SK-N-SH treated with all-trans-retinoic acid at 6 μM for 48 hours (cell line): Measurements from ENCODE around the gene SLC26A8.

Source experiments
- ATAC-seq: fragments of 200-7000 bp; cut with Tn5 transposase; 3 replicates; pipeline ENCODE4 v1.9.1; 2020; ENCODE audit warnings: mild to moderate bottlenecking, moderate library complexity
- ARNTL ChIP-seq: fragments of 450-650 bp; formaldehyde crosslinking; IDR thresholded peaks from 2 replicates; pipeline ENCODE4 v1.5.0; 2020; ENCODE audit warnings: low read depth, mild to moderate bottlenecking, moderate library complexity, borderline replicate concordance
- BACH2 ChIP-seq: fragments of 250-450 bp; sonication (Bioruptor Pico); IDR thresholded peaks from 2 replicates; pipeline ENCODE4 v1.9.0; 2021; ENCODE audit warnings: mild to moderate bottlenecking, borderline replicate concordance
- CSDC2 ChIP-seq: fragments of 250-450 bp; sonication (Bioruptor Pico); IDR thresholded peaks from 2 replicates; pipeline ENCODE4 v1.5.0; 2020; ENCODE audit warnings: mild to moderate bottlenecking, moderate library complexity
- ESRRG ChIP-seq: fragments of 250-450 bp; sonication (Bioruptor Pico); IDR thresholded peaks from 2 replicates; pipeline ENCODE4 v1.6.1; 2021; ENCODE audit warnings: mild to moderate bottlenecking
- GLIS3 ChIP-seq: fragments of 250-450 bp; sonication (Bioruptor Pico); IDR thresholded peaks from 2 replicates; pipeline ENCODE4 v1.5.0; 2020; ENCODE audit warnings: mild to moderate bottlenecking, moderate library complexity
- ISL1 ChIP-seq: fragments of 250-450 bp; sonication (Bioruptor Pico); IDR thresholded peaks from 2 replicates; pipeline ENCODE4 v2.1.2; 2022; ENCODE audit warnings: mild to moderate bottlenecking, moderate library complexity
- OSR1 ChIP-seq: fragments of 250-450 bp; sonication (Bioruptor Pico); IDR thresholded peaks from 2 replicates; pipeline ENCODE4 v1.8.0; 2022; ENCODE audit warnings: moderate library complexity, mild to moderate bottlenecking, inconsistent platforms
- POU6F1 ChIP-seq: fragments of 250-450 bp; sonication (Bioruptor Pico); IDR thresholded peaks from 2 replicates; pipeline ENCODE4 v1.8.0; 2021; ENCODE audit warnings: low read depth, mild to moderate bottlenecking, moderate library complexity, borderline replicate concordance
- PPARA ChIP-seq: fragments of 250-450 bp; sonication (Bioruptor Pico); IDR thresholded peaks from 2 replicates; pipeline ENCODE4 v1.5.0; 2020; ENCODE audit warnings: mild to moderate bottlenecking, borderline replicate concordance
- RARB ChIP-seq: fragments of 250-450 bp; sonication (Bioruptor Pico); IDR thresholded peaks from 2 replicates; pipeline ENCODE4 v1.8.0; 2021; ENCODE audit warnings: mild to moderate bottlenecking, moderate library complexity
- SNAI2 ChIP-seq: fragments of 250-450 bp; sonication (Bioruptor Pico); IDR thresholded peaks from 2 replicates; pipeline ENCODE4 v1.5.0; 2020; ENCODE audit warnings: mild to moderate bottlenecking, moderate library complexity
- TCF4 ChIP-seq: fragments of 250-450 bp; sonication (Bioruptor Pico); IDR thresholded peaks from 2 replicates; pipeline ENCODE4 v1.8.0; 2021; ENCODE audit warnings: mild to moderate bottlenecking, moderate library complexity, borderline replicate concordance
- TOX ChIP-seq: fragments of 250-450 bp; sonication (Bioruptor Pico); IDR thresholded peaks from 2 replicates; pipeline ENCODE4 v1.8.0; 2021; ENCODE audit warnings: mild to moderate bottlenecking, moderate library complexity, borderline replicate concordance
- ZC3H10 ChIP-seq: fragments of 250-450 bp; sonication (Bioruptor Pico); IDR thresholded peaks from 2 replicates; pipeline ENCODE4 v1.5.1; 2021; ENCODE audit warnings: mild to moderate bottlenecking, moderate library complexity
- ZFP3 ChIP-seq: fragments of 250-450 bp; sonication (Bioruptor Pico); IDR thresholded peaks from 2 replicates; pipeline ENCODE4 v1.5.0; 2020; ENCODE audit warnings: mild to moderate bottlenecking, moderate library complexity
- ZFP30 ChIP-seq: fragments of 450-650 bp; formaldehyde crosslinking; IDR thresholded peaks from 2 replicates; pipeline ENCODE4 v1.5.0; 2022; ENCODE audit warnings: mild to moderate bottlenecking, moderate library complexity
- ZNF565 ChIP-seq: fragments of 450-650 bp; formaldehyde crosslinking; conservative IDR thresholded peaks from 2 replicates; pipeline ENCODE4 v1.5.0; 2020; ENCODE audit warnings: low read depth, mild to moderate bottlenecking, moderate library complexity
- ZNF70 ChIP-seq: fragments of 450-650 bp; formaldehyde crosslinking; IDR thresholded peaks from 2 replicates; pipeline ENCODE4 v1.5.0; 2020; ENCODE audit warnings: mild to moderate bottlenecking, moderate library complexity
- ZNF8 ChIP-seq: fragments of 450-650 bp; formaldehyde crosslinking; IDR thresholded peaks from 2 replicates; pipeline ENCODE4 v1.5.0; 2020; ENCODE audit warnings: mild to moderate bottlenecking, moderate library complexity
- TF ChIP-seq, protein P1 (sequence below): fragments of 250-450 bp; sonication (Bioruptor Pico); IDR thresholded peaks from 2 replicates; pipeline ENCODE4 v1.5.0; 2020; ENCODE audit warnings: mild to moderate bottlenecking, moderate library complexity
- TF ChIP-seq, protein P2 (sequence below): fragments of 250-450 bp; sonication (Bioruptor Pico); IDR thresholded peaks from 2 replicates; pipeline ENCODE4 v1.8.0; 2020; ENCODE audit warnings: mild to moderate bottlenecking, moderate library complexity, borderline replicate concordance
- TF ChIP-seq, protein P3 (sequence below): fragments of 250-450 bp; sonication (Bioruptor Pico); IDR thresholded peaks from 2 replicates; pipeline ENCODE4 v1.5.1; 2020; ENCODE audit warnings: low read depth, mild to moderate bottlenecking, moderate library complexity

The SLC26A8 gene

GRCh38 chr6:36056178-36056577, 31.7 kb upstream of the SLC26A8 start:
- TF ChIP-seq TOX (CRISPR knock-in tag) (no peak), POU6F1 (CRISPR knock-in tag) (no peak), ZFP30 (no peak), PPARA (CRISPR knock-in tag) (no peak), ARNTL (no peak), BACH2 (CRISPR knock-in tag) (no peak), ZNF70 (CRISPR knock-in tag) (no peak), RARB (no peak), SNAI2 (CRISPR knock-in tag) (no peak), ZNF8 (CRISPR knock-in tag) (no peak), GLIS3 (CRISPR knock-in tag) (no peak), ZC3H10 (CRISPR knock-in tag) (no peak), ZNF565 (CRISPR knock-in tag) (no peak)
- TF ChIP-seq, protein P1, sequence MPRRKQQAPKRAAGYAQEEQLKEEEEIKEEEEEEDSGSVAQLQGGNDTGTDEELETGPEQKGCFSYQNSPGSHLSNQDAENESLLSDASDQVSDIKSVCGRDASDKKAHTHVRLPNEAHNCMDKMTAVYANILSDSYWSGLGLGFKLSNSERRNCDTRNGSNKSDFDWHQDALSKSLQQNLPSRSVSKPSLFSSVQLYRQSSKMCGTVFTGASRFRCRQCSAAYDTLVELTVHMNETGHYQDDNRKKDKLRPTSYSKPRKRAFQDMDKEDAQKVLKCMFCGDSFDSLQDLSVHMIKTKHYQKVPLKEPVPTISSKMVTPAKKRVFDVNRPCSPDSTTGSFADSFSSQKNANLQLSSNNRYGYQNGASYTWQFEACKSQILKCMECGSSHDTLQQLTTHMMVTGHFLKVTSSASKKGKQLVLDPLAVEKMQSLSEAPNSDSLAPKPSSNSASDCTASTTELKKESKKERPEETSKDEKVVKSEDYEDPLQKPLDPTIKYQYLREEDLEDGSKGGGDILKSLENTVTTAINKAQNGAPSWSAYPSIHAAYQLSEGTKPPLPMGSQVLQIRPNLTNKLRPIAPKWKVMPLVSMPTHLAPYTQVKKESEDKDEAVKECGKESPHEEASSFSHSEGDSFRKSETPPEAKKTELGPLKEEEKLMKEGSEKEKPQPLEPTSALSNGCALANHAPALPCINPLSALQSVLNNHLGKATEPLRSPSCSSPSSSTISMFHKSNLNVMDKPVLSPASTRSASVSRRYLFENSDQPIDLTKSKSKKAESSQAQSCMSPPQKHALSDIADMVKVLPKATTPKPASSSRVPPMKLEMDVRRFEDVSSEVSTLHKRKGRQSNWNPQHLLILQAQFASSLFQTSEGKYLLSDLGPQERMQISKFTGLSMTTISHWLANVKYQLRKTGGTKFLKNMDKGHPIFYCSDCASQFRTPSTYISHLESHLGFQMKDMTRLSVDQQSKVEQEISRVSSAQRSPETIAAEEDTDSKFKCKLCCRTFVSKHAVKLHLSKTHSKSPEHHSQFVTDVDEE = no peak
- TF ChIP-seq, protein P2, sequence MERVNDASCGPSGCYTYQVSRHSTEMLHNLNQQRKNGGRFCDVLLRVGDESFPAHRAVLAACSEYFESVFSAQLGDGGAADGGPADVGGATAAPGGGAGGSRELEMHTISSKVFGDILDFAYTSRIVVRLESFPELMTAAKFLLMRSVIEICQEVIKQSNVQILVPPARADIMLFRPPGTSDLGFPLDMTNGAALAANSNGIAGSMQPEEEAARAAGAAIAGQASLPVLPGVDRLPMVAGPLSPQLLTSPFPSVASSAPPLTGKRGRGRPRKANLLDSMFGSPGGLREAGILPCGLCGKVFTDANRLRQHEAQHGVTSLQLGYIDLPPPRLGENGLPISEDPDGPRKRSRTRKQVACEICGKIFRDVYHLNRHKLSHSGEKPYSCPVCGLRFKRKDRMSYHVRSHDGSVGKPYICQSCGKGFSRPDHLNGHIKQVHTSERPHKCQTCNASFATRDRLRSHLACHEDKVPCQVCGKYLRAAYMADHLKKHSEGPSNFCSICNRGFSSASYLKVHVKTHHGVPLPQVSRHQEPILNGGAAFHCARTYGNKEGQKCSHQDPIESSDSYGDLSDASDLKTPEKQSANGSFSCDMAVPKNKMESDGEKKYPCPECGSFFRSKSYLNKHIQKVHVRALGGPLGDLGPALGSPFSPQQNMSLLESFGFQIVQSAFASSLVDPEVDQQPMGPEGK (CRISPR knock-in tag) = no peak
- no peak for ATAC-seq

GRCh38 chr6:36054956-36055355, 30.5 kb upstream of the SLC26A8 start:
- TF ChIP-seq ZFP30 (no peak), BACH2 (CRISPR knock-in tag) (no peak), POU6F1 (CRISPR knock-in tag) (no peak), ZNF70 (CRISPR knock-in tag) (no peak), TOX (CRISPR knock-in tag) (no peak), ZFP3 (CRISPR knock-in tag) (no peak), ESRRG (no peak), TCF4 (no peak), RARB (no peak), CSDC2 (CRISPR knock-in tag) (no peak), ISL1 (CRISPR knock-in tag) (no peak), PPARA (CRISPR knock-in tag) (no peak), ARNTL (no peak), ZNF565 (CRISPR knock-in tag) (no peak), GLIS3 (CRISPR knock-in tag) (no peak), OSR1 (no peak), ZNF8 (CRISPR knock-in tag) (no peak), ZC3H10 (CRISPR knock-in tag) (no peak)
- TF ChIP-seq, protein P3, sequence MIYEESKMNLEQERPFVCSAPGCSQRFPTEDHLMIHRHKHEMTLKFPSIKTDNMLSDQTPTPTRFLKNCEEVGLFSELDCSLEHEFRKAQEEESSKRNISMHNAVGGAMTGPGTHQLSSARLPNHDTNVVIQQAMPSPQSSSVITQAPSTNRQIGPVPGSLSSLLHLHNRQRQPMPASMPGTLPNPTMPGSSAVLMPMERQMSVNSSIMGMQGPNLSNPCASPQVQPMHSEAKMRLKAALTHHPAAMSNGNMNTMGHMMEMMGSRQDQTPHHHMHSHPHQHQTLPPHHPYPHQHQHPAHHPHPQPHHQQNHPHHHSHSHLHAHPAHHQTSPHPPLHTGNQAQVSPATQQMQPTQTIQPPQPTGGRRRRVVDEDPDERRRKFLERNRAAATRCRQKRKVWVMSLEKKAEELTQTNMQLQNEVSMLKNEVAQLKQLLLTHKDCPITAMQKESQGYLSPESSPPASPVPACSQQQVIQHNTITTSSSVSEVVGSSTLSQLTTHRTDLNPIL = no peak
- TF ChIP-seq, protein P1 = no peak
- TF ChIP-seq, all 23 proteins: peak for 0
- no peak for ATAC-seq
